Breast epithelium (tissue), 4 donors: ENCODE data around the gene ZNF536. TPM values are rescaled to one million over a fixed set of nuclear protein-coding genes. Genes with fewer than 3 reads are reported as not detected.
A peak's percentile ranks its signal among the peaks of the same experiment; 100 is the strongest.

Experiments
- DNase-seq, 2 donors: peaks; one replicate each; pipeline ENCODE4 v3.0.0-alpha.2; 2019; ENCODE audit warnings: low spot score in 2 of 2
- H3K27ac ChIP-seq, 2 donors: fragments of 200-600 bp; sonication (generic) in 1 of 2; one replicate each; pipeline ENCODE4 v1.5.1; 2016 to 2019; ENCODE audit warnings: mild to moderate bottlenecking in 1 of 2
- H3K27me3 ChIP-seq, 2 donors: fragments of 200-600 bp; sonication (generic) in 1 of 2; one replicate each; pipeline versions ENCODE4 v1.5.1 to v1.6.0; 2017 to 2019; ENCODE audit warnings: control low read depth in 1 of 2, mild to moderate bottlenecking in 1 of 2
- H3K36me3 ChIP-seq: fragments of 200-600 bp; one replicate; pipeline ENCODE4 v1.5.1; 2019
- H3K4me1 ChIP-seq, 2 donors: fragments of 200-600 bp; sonication (generic); one replicate each; pipeline ENCODE4 v1.5.1; 2016 to 2019; ENCODE audit warnings: control low read depth in 1 of 2
- H3K4me3 ChIP-seq, 3 donors: fragments of 200-600 bp; sonication (generic); 1 replicate in 2 of 3; 2 replicates in 1 of 3; pipeline ENCODE4 v1.5.1; 2016 to 2019; ENCODE audit warnings: mild to moderate bottlenecking in 3 of 3, moderate library complexity in 2 of 3
- H3K9me3 ChIP-seq, 2 donors: fragments of 200-600 bp; sonication (generic) in 1 of 2; one replicate each; pipeline ENCODE4 v1.5.1; 2016 to 2019; ENCODE audit warnings: control low read depth in 1 of 2
- CTCF ChIP-seq, 3 donors: fragments of 450-650 bp; IDR thresholded peaks; one replicate each; pipeline ENCODE4 v1.5.1; 2016 to 2017; ENCODE audit warnings: antibody characterized with exemption in 3 of 3, mild to moderate bottlenecking in 3 of 3, moderate library complexity in 3 of 3
- POLR2A ChIP-seq: fragments of 450-650 bp; IDR thresholded peaks from one replicate; pipeline ENCODE4 v1.6.1; 2016; ENCODE audit warnings: antibody characterized with exemption, mild to moderate bottlenecking, moderate library complexity
- POLR2AphosphoS5 ChIP-seq, 3 donors: sonication (generic); formaldehyde crosslinking; IDR thresholded peaks; one replicate each; pipeline ENCODE4 v1.6.1; 2017; ENCODE audit warnings: antibody characterized with exemption in 3 of 3
- intact Hi-C: fragments of 100-400 bp; cut with DNase I; formaldehyde crosslinking; loops from one replicate; pipeline ENCODE4 v1.15.1; 2023; ENCODE audit warnings: low total_unique reads
- total RNA-seq, 3 donors: library from RNA; depleted of rRNA; stranded (reverse); fragments of >200 nt; gene quantifications; one replicate each; pipeline ENCODE4 v1.1.0, GENCODE V29; 2016

ZNF536 gene
- total RNA-seq, 3 donors from 2014 or later = under 0.01 to 0.15 TPM; not detected in 1

GRCh38 chr19:30356951-30357579, 15.1 kb upstream of the ZNF536 start:
- no peak overlapping the region for H3K4me3 ChIP-seq
- H3K27ac ChIP-seq = no peak overlapping the region
- intact Hi-C loops = no loop called here
- no peaks in the 10 kb centered on the region for H3K4me1 ChIP-seq
- H3K9me3 ChIP-seq = no peaks in the 10 kb centered on the region
- TF ChIP-seq POLR2AphosphoS5 (IDR thresholded peaks at IDR 0.05) = no peak
- TF ChIP-seq POLR2A = no peak
- no peak for TF ChIP-seq CTCF (IDR thresholded peaks at IDR 0.05)
- no peaks in the 10 kb centered on the region for H3K36me3 ChIP-seq
- no peaks in the 10 kb centered on the region for H3K27me3 ChIP-seq
- peak in 1 of 2 donors; percentile 24 for DNase-seq

DNA sequence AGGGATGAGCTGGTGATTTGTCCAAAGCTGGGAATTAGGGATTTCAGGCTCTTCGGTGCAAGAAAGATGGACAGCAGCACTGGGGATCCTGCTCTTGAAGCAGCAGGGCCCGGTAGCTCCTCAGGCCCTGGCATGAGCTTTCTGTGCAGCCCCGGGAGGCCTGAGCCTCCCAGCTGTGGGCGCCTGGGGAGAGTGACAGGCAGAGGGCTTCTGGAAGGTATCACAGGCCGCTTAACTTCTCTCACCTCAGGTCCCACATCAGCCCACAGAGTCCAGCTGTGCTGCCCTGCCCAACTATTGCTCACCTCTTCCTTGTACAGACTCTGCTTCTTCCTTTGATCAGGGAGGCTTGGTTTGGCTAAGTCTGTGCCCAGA, 14.6 kb upstream of the ZNF536 start:
- DNase-seq = peak in 1 of 2 donors; percentile 14
- intact Hi-C loops = no loop called here
- no peak overlapping the region for H3K4me3 ChIP-seq
- H3K36me3 ChIP-seq = no peaks in the 10 kb centered on the region
- no peak overlapping the region for H3K27ac ChIP-seq
- no peak for TF ChIP-seq CTCF (IDR thresholded peaks at IDR 0.05)
- no peaks in the 10 kb centered on the region for H3K9me3 ChIP-seq
- no peaks in the 10 kb centered on the region for H3K4me1 ChIP-seq
- H3K27me3 ChIP-seq = no peaks in the 10 kb centered on the region

DNA sequence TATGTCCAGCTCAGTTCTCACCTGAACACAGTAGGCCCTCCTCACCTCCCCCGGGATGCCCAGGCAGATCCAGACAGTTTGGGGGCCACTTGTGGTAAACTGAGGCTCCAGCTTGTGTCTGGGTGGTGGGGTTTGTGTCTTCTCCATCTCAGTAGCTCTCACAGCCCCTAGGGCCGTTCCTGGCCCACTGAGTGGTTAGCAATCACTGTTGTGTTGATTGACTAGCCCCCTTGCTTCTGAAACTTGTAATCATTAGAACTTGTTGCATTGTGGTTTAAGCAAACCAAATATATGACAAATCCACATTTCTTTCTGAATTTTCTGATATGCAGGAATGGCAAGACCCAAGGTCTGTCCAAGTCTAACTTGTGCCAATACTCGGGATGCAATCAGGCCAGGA, 13.9 kb upstream of the ZNF536 start:
- intact Hi-C loops = no loop called here
- Histone ChIP-seq H3K27me3 (peaks cover 0 to under 1% of the 10 kb centered on the region in 2 donors), H3K36me3 (no peaks in the 10 kb centered on the region), H3K9me3 (no peaks in the 10 kb centered on the region), H3K27ac (no peak overlapping the region), H3K4me1 (no peaks in the 10 kb centered on the region), H3K4me3 (no peak overlapping the region)
- peak in 1 of 2 donors; percentile 24 for DNase-seq
- TF ChIP-seq POLR2A (no peak), CTCF (IDR thresholded peaks at IDR 0.05) (no peak), POLR2AphosphoS5 (IDR thresholded peaks at IDR 0.05) (no peak)

DNA sequence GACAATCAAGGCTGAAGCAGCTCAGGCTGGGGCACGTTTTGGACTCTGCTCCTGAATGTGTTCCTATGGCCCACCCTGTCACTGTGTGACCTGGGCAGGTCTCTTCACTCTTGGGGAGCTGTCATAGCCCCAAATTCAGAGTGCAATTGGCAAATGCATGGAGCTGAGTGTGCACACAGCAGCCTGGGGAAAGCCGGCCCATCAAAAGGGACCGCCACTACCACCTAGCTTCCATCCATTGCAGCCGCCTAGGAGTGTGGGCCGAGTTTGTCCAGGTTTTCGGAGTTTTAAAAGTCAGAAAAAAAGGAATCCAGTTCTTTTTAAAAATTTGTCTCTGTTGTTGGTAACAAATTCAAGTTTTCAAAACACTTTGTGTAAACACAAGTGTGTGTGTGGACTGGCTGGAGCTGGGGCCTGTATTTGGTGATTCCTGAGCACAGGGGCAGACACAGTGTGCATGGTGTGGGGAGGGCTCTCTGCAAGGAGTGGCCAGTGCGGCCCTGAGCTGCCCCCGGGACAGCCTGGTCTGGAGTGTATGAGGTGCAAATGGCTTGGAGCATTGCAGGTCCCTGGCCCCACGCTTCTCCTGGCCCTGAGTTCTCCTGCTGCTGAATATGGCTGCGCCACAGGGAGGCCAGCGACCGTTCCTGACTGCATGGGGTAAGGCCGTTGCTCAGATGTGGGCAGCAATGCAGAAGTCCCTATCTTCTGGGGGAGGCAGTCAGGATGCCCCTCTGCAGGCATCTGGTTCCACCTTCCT, 13.2 kb upstream of the ZNF536 start:
- no peak overlapping the region for H3K4me3 ChIP-seq
- H3K9me3 ChIP-seq = no peaks in the 10 kb centered on the region
- no peaks in the 10 kb centered on the region for H3K4me1 ChIP-seq
- intact Hi-C loops = no loop called here
- no peak overlapping the region for H3K27ac ChIP-seq
- TF ChIP-seq POLR2A (no peak), POLR2AphosphoS5 (IDR thresholded peaks at IDR 0.05) (no peak), CTCF (IDR thresholded peaks at IDR 0.05) (no peak)
- peak in 1 of 2 donors; percentile 47 for DNase-seq
- peaks cover 0 to 4% of the 10 kb centered on the region in 2 donors for H3K27me3 ChIP-seq
- H3K36me3 ChIP-seq = no peaks in the 10 kb centered on the region

DNA sequence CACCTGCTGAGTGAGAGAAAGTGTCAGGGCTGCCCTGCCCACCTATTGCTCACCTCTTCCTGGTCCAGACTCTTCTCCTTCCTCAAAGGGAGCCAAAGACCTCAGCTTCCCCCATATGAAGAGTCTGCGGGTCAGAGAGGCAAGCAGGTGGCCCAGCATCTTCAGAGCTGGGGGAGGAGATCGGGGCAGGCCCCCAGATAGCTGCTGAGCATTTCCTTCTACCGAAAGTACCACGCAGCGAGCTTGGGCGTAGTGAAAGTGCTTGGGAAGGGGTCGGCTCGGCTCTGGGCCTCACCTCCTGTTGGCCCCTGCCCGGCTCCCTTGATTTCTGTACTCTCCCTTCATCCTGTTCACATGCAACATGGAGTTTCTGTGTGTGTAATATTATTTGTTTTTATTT, 12.2 kb upstream of the ZNF536 start:
- Histone ChIP-seq H3K9me3 (no peaks in the 10 kb centered on the region), H3K4me1 (no peaks in the 10 kb centered on the region), H3K4me3 (no peak overlapping the region), H3K27ac (no peak overlapping the region), H3K36me3 (no peaks in the 10 kb centered on the region), H3K27me3 (peaks cover 0 to 4% of the 10 kb centered on the region in 2 donors)
- intact Hi-C loops = no loop called here
- no peak for TF ChIP-seq CTCF (IDR thresholded peaks at IDR 0.05)
- no peak for TF ChIP-seq POLR2A
- no peak for TF ChIP-seq POLR2AphosphoS5 (IDR thresholded peaks at IDR 0.05)
- DNase-seq = peak in 1 of 2 donors; percentile 20
